ENCODE results near the gene RAP1GDS1.

- peak; percentile 57 for TF ChIP-seq CTCF (IDR thresholded peaks at IDR 0.05; ENCODE audit: low read depth, low read length)
- no peak for TF ChIP-seq POLR2A (IDR thresholded peaks at IDR 0.05; ENCODE audit: extremely low read depth, insufficient read length)
- TF ChIP-seq, protein P1, sequence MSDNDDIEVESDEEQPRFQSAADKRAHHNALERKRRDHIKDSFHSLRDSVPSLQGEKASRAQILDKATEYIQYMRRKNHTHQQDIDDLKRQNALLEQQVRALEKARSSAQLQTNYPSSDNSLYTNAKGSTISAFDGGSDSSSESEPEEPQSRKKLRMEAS (IDR thresholded peaks at IDR 0.05; ENCODE audit: low read depth, low read length): no peak
Observed at GRCh38 chr4:98467627-98468072, 206.5 kb downstream of the RAP1GDS1 start.

Data from NB4 (cell line).